GM19468 (cell line): ENCODE data around the gene SH3BP5.

Source experiments
- ATAC-seq: cut with Tn5 transposase; IDR thresholded peaks from one replicate; pipeline ENCODE4 v1.9.1; 2021; ENCODE audit warnings: mild to moderate bottlenecking, moderate library complexity, moderate number of reproducible peaks; ENCODE audit not compliant: unreplicated experiment; ENCODE audit errors: extremely low read depth

SH3BP5 gene

DNA sequence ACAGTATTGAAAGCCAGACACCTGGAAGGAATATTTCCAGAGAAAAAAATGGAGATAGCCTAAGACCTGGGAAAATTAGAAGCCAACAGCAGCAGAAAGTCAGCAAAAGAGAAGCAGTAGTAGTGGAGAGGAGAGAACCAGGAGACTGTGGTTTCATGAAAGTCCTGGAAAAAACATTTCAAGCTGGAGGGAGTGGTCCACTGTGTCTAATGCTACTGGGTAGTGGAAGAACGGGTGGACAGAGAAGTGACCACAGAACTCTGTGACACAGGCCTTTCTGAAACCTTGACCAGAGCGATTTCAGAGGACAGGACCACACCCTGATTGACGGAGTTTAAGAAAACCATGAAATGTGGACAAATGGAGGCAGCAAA is 15.3 kb upstream of the SH3BP5 start:
- no peak for ATAC-seq

DNA sequence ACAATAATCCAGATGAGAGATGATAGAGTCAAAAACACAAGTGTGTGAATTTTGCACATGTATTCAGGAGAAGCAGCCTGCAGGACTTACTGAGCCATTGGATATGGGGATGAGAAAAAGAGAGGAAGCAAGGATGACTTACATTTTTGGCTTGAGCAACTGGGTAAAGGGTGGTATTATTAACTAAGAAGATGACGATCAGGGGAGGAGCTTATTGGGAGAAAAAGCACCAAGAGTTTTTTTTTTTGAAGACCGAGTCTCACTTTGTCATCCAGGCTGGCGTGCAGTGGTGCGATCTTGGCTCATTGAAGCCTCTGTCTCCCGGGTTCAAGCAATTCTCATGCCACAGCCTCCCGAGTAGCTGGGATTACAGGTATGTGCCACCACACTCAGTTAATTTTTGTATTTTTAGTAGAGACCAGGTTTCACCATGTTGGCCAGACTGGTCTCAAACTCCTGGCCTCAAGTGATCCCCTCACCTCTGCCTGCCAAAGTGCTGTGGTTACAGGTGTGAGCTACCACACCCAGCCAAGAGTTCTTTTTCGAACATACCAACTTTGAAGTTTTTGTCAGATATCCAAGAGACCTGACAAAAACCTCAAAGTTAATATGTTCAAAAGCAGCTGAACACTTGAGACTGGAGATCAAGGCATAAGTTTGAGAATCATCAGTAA is 14.8 kb upstream of the SH3BP5 start:
- ATAC-seq, result no peak

DNA sequence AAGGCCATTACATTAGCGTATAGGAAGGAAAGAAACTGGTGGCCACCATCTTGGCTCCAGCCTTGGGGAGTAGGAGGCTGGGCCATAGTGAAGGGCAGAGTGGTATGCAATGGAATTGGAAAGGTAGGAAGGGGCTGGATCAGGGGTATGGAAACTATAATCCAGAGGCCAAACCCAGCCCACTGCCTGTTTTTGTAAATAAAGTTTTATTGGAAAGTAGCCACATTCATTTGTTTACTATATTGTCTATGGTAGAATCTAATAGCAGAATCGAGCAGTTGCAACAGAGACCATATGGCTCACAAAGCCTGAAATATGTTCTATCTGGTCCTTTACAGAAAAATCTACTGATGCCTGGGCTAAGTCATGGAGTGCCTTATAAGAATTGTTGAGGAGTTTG is 14.1 kb upstream of the SH3BP5 start:
- ATAC-seq, result no peak

DNA sequence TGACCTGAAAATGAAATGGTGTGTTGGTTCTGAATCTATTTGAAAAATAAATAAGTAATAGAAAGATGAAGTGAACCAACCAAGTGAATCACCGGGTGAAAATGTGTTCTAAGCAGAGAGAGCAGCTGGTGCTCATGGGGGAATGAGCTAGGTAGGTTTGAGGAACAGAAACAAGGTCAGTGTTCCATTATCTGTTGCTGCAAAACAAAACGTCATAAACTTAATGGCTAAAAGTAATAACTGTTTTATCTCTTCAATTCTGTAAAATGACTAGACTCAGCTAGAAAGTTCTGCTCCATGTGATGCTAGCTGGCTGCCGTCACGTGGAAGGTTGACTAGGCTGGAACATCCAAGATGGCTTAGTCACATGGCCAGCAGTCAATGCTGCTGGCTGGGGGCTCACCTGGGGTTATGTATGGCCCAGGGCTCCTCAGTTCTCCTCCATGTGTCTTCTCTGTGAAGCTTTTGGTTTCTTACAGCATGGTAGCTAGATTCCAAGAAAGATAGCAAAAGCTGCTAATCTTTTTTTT is 13.3 kb upstream of the SH3BP5 start:
- ATAC-seq, result peak; percentile 90

DNA sequence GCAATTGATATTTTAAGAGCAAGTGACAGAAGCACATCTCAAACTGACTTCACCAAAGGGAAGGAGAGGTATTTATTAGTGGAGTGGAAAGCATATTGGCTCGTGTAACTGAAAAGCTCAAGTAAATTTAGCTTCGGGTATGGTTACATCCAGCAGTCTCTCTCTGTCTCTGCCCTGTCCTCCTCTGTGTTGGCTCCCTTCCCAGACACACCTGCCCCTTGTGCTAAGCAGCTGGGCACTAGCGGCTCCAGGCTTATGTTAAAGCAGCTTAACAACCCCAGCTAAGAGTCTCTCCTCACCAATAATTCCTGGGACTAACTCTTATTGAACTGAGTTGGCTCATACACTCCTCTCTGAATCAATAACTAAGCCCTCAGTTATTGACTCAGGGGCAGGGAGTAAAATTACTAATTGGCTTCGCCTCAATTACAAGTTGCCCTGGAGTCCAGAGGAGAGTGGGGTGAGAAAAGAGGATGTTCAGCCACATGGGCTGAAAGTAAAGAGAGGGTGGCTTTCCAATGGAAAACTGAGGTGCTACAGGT is 12.8 kb upstream of the SH3BP5 start:
- no peak for ATAC-seq

DNA sequence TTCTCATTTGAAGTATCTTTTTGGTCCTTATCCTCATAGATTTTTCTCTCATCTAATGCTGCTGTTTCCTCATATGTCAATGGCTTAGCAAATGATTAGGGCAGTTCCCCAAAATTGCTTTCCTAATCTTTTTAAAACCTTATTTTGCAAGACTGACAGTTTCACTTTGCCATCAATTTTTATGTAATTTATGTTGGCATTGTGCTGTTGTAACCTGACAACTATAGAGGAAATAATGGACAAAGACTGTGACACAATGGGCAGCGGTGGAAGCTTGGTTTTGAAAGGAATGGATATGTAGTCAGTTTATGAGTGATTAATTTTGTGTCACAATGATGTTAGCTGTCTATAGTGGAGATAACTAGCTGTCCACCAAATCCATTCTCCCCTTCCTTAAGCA is 10.6 kb upstream of the SH3BP5 start:
- no peak for ATAC-seq

DNA sequence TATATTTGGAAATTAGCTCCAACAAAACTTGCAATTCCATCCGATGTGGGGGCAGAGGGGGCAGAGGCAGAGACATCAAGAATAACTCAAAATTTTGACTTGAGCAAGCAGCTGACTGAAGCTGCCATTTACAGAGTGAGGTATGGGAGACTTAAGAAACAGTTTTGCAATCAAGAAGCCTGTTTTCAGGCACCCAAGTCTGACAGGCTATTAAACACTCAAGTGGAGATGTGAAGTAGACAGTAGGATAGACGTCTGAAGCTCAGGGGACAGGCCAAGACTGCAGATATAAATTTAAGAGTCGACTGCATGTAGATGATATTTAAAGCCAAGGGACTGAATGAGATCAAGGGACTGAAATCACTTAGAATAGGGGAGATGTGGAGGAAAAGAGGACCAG is 9.9 kb upstream of the SH3BP5 start:
- no peak for ATAC-seq

DNA sequence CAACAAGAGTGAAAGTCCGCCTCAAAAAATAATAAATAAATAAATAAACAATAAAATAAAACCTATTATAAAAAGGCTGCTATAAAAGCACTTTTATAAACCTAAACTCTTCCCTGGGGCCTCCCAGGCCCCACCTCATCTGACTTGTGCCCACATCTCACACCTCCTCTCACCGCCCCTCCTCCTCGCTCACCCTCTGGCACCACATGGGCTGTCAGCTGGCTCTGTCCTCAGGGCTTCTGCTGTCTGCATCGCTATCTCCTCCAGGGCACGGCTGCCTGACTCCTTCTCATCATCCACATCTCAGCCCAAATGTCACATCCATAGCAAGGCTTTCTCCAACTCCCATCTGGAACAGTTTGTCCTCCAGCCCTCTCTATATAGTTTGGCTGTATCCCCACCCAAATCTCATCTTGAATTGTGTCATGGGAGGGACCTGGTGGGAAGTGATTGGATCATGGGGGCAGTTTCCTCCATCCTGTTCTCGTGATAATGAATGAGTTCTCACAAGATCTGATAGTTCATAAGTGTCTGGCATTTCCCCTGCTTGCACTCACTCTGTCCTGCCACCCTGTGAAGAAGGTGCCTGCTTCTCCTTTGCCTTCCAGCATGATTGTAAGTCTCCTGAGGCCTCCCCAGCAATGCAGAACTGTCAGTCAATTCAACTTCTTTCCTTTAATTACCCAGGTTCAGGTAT is 8.8 kb upstream of the SH3BP5 start:
- no peak for ATAC-seq

DNA sequence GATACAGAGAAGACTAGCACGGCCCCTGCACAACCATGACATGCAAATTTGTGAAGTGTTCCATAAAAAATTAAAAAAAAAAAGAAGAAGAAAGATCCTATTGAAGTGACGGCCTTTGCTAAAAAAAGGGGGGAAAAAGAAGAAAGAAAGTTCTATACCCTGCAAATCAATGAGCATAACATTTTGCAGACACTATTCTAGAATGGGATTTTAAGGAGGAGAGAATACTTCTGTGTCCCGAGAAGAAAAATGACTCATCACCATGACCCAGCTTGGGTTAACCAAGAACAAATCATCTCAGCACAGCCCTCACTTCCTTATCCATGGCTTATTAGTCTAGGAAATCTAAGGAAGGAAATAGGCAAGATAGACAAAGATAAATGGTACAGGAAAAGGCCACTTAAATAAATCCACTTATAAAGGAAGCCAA is 7.4 kb upstream of the SH3BP5 start:
- ATAC-seq, result no peak

DNA sequence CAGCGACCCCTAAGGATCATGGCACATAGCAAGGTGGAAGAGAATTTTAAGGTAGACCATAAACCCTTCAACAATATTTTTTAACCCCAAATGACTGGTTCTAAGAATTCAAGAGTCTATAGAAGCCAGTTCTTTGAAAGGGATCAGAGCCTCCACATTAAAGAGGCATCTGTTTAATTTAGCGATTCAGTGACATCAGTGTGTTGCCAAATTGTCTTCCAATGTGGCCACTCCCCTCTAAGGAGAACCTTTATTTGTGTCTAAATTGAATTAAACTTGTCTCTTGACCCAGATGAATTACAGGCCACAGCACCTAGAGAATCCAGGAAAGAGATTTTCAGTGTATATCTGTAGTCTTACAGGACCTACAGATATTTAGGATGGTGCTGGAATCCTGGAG is 6.6 kb upstream of the SH3BP5 start:
- ATAC-seq, result no peak

DNA sequence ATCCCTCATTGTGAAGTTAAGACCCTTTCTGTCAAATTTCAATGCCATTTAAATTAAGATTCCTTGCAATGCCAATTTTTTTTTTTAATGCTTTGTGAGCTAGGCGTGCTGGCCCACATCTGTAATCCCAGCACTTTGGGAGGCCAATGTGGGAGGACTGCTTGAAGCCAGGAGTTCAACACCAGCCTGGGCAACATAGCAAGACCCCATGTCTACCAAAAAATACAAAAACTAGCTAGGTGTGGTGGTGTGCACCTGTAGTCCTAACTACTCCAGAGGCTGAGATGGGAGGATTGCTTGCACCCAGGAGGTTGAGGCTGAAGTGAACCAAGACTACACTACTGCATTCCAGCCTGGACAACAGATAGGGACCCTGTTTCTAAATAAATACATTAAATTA is 5.6 kb upstream of the SH3BP5 start:
- ATAC-seq, result no peak

DNA sequence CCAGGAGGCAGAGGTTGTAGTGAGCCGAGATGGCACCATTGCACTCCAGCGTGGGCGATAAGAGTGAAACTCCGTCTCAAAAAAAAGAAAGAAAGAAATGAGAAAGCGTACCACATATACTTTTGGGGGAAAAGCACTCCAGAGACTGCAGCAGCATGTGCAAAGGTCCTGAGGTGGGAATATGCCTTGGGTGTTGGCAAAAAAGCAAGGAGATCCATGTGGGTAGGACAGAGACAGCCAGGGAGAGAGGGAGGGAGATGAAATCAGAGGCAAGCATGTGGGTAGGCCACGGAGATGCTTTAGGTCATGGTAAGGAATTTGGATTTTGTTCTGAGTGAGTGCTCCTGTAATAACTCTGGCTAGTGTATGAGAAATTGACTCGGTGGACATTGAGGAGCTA is 3.7 kb upstream of the SH3BP5 start:
- no peak for ATAC-seq

DNA sequence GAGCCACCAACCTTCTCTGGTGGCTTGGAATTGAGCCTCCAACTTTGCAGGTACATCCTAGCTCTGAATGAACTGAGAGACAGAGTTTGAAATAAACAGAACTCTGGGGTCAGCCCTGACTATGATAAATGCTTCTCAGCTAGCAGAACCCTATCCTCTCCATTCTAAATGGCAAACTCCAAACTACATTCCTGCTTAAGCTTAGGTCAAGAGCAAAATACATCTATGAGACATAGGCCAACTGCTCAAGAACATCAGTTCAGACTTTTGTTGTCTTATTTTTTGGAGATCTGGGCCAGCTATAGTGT is 1.5 kb upstream of the SH3BP5 start:
- no peak for ATAC-seq

DNA sequence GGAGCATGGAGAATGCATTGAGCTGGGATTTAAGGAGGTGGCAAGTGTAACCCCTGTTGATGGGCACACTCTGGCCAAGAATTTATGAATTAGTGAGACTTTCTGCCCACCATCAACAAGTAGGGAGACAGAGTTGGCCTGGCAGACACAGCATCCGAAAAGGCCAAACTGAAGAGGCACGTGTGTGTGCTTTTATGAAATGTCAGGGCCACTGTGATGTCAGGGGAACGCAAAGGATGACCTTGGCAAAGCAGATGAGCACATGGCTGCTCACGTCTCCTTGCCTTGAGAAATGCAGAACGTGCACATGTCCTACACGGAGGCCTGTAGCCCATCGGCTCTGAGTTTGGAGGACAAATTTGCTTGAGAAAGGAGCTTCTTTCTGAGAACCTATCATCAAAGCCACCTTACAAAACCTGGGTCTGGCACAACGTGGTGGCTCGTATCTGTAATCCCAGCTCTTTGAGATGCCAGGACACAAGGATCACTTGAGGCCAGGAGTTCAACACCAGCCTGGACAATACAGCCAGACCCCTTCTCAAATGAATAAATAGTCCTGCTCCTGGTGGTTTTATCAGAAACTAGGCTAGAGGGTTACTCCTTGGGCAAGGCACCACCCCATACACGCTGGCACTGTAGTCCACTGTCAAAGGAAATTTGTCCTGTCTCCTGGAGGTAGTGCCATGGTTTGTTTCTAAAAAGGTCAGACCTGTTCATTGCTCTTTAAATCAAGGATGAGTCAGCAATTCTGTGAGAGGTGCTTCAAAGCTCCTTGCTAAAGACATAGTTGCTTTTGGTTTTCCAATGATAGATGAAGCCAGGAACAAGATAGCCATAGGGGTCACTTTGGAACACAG is 941 bp upstream of the SH3BP5 start:
- no peak for ATAC-seq

DNA sequence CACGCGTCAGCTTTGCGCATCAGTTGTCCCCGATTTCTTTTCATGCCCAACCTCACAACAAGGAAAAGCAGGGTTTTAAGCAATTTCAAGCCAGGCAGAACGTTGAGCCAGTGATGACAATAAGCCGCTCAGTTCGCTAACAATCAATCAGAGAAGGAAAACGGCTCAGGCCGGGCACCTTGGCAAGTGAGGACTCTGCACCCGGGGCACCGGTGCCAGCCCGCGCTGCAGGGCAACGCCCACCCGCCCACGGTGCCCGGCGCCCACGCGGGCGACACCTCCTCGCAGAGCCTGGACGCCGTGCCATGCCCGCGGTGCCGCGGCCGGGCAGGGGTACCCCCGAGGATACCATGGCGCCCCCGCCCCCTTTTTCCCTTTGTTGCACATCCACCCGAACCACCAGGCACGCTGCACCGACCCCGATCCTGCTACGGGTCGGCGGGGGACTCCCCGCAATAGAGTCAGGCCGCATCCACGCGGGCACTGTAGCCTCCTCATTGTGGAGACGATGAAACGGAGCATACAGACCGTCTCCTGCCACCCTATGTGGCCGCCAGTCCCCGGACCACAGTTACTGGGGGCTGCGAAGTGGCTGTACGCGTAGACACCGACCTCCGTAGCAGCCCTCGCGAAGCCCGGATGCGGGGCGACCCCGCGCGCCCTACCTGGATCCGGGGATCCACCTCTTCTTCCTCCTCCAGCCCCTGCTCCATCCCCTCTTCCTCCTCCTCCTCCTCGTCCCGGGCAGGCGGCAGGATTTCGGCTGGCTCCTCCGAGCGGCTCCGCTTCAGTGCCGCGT is 581 bp downstream of the SH3BP5 start:
- ATAC-seq, result no peak

DNA sequence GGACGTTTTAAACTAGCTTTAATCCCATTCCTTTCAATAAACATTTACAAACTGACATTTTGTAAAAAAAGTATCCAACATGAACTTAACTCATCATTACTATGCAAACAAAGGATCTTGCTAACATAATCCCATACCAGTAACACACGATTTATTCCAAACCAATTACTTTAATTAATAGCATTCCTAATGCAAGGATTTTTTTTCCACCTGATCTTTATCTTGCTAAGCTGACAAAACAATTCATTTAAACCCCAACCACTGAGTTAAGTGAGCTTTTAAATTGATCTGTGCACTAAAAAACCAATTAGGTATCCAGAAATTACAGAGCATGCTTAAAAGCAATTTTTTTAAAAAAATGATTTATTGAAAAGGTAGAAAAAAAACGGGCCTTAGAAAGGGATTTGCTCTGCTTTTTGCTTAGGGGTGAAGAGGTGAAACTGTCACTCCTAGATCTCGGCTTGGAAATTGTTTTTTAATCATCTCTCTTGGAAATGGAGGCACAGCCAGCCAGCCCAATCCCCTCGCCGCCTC is 1.2 kb downstream of the SH3BP5 start:
- ATAC-seq, result no peak

DNA sequence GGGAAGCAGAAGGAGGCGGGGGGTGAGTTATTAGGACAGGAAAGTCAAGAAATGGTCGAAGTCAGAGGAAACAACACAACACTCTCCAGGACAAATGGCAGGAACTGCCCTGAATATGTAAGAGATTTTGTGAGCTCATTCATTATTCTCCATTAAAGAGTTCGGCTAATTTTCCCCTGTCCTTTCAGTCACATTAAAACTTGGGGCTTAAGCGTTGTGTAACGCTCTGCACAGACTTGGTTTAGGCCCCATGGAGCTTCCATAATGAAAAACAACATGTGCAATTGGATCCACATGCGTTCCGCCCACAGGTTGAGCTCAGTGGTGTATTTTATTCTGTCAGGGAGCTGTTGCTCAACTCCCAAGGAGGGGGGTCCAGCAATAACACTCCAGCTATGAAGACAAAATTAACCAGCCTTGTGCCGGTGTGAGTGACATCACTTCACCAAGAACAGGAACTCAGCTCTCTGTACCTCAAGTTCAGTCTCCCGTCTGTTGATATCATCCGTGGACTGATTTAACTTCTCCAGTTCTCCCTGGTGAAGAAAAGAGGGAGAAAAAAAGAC is 2.3 kb downstream of the SH3BP5 start:
- ATAC-seq, result no peak

DNA sequence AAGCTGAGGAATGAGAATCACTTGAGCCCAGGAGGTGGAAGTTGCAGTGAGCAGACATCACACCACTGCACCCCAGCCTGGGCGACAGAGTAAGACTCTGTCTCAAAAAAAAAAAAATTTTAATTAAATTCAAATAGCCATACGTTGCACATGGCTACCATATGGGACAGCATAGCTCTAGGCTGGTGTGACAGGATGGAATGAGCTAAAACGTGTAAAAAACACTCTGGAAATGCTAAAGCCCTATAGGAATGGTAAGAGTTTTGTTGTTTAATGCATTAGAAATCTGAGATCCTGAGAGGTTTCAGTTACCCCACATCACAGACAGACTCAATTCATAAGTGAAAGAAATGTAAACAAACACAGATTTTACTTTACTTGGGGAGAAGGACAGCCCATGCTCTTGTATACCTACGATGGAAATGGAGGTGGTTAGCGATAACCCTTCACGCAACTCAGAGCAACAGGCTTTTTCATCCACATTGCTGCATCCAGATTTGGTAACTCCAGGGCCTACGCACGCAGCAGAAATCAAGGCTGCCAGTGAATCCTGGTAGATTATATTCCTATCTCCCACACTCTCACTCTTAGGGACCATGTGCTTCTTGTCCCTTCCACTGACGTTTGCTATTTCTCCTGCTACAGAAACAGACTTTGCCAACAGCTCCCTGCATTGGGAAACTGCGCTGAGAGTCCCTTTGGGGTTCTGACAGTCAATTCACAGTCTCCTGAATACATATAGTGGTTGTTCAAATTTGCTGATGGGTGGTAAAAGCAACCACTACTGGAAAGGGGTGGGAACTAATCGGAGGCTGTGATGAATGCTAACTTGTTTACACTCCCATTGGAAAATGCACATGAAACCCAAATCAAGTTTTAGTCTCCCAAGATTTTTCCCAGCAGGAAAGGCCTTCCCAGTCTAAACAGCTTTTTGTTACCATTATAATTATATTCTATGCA is 3.1 kb downstream of the SH3BP5 start:
- no peak for ATAC-seq
